Measurements from ENCODE around the gene SCO1.

DNA sequence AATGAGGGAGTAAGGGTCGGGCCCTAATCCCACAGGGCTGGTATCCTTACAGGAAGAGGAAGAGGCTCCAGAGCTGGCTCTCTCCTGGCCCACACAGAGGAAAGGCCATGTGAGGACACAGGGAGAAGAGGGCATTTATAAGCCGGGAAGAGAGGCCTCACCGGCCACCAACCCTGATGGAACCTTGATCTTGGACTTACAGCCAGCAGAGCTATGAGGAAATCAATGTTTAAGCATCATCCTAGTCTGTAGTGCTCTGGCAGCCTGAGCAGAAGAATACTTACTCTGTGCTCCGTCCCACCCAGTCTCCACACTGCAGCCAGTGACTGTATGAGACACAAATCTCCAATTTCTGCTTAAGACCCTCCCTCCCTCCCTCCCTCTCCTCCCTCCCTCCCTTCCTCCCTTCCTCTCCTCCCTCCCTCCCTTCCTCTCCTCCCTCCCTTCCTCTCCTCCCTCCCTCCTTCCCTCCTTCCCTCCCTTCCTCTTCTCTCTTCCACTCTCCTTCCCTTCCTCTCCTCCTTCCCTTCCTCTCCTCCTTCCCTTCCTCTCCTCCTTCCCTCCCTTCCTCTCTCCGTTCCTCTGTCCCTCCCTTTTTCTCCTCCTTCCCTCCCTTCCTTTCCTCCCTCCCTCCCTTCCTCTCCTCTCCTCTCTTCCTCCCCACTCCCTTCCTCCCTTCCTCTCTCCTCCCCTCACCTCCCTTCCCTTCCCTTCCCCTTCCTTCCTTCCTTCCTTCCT, 41.4 kb upstream of the SCO1 start:
- TF ChIP-seq EZH2 (IDR thresholded peaks at IDR 0.05; ENCODE audit: borderline replicate concordance, low read length): no peak
- TF ChIP-seq, protein P1, sequence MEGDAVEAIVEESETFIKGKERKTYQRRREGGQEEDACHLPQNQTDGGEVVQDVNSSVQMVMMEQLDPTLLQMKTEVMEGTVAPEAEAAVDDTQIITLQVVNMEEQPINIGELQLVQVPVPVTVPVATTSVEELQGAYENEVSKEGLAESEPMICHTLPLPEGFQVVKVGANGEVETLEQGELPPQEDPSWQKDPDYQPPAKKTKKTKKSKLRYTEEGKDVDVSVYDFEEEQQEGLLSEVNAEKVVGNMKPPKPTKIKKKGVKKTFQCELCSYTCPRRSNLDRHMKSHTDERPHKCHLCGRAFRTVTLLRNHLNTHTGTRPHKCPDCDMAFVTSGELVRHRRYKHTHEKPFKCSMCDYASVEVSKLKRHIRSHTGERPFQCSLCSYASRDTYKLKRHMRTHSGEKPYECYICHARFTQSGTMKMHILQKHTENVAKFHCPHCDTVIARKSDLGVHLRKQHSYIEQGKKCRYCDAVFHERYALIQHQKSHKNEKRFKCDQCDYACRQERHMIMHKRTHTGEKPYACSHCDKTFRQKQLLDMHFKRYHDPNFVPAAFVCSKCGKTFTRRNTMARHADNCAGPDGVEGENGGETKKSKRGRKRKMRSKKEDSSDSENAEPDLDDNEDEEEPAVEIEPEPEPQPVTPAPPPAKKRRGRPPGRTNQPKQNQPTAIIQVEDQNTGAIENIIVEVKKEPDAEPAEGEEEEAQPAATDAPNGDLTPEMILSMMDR (conservative IDR thresholded peaks at IDR 0.05 in 1 of 2, IDR thresholded peaks at IDR 0.05 in 1 of 2; ENCODE audit: extremely low read depth in 1 of 2, insufficient read depth in 1 of 2, low read depth in 1 of 2, low read length in 2 of 2): no peak
